Nephron progenitor cell (in vitro differentiated cells): ENCODE results near the gene FRMD4A.

ENCODE experiments used
- DNase-seq: peaks from one replicate; pipeline ENCODE4 v3.0.0; 2021
- H3K27ac Mint-ChIP-seq: 2 replicates; pipeline ENCODE4 v1.8.0; 2021; ENCODE audit warnings: mild to moderate bottlenecking, moderate library complexity, mixed read lengths
- H3K27me3 Mint-ChIP-seq: 2 replicates; pipeline ENCODE4 v1.8.0; 2021; ENCODE audit warnings: mild to moderate bottlenecking, low read depth, mixed read lengths; ENCODE audit not compliant: poor library complexity
- H3K36me3 Mint-ChIP-seq: 2 replicates; pipeline ENCODE4 v1.8.0; 2021; ENCODE audit warnings: low read depth, mixed read lengths
- H3K4me1 Mint-ChIP-seq: 2 replicates; pipeline ENCODE4 v1.8.0; 2021; ENCODE audit warnings: mixed read lengths
- H3K4me3 Mint-ChIP-seq: 2 replicates; pipeline ENCODE4 v1.8.0; 2021; ENCODE audit warnings: mild to moderate bottlenecking, moderate library complexity, mixed read lengths
- H3K9me3 Mint-ChIP-seq: 2 replicates; pipeline ENCODE4 v1.8.0; 2021; ENCODE audit warnings: mild to moderate bottlenecking, moderate library complexity, mixed read lengths
- CTCF ChIP-seq: fragments of 200-600 bp; sonication (generic); IDR thresholded peaks from 2 replicates; pipeline ENCODE4 v1.5.0; 2021; ENCODE audit warnings: antibody characterized with exemption

FRMD4A gene

GRCh38 chr10:14311206-14311957 is 19.3 kb downstream of the FRMD4A start:
- Mint-ChIP-seq H3K36me3 (no peaks in the 10 kb centered on the region), H3K4me3 (no peak overlapping the region), H3K4me1 (no peaks in the 10 kb centered on the region), H3K9me3 (no peaks in the 10 kb centered on the region), H3K27me3 (peaks cover 17% of the 10 kb centered on the region), H3K27ac (no peak overlapping the region)
- no peak for DNase-seq
- TF ChIP-seq CTCF, result no peak

- Mint-ChIP-seq H3K9me3 (no peaks in the 10 kb centered on the region), H3K27ac (no peak overlapping the region), H3K36me3 (no peaks in the 10 kb centered on the region), H3K4me1 (no peaks in the 10 kb centered on the region), H3K4me3 (no peak overlapping the region), H3K27me3 (peaks cover 15% of the 10 kb centered on the region)
- DNase-seq, result no peak
- TF ChIP-seq CTCF, result no peak
Observed at GRCh38 chr10:14309593-14309992, 21.1 kb downstream of the FRMD4A start.

- no peak for TF ChIP-seq CTCF
- no peak overlapping the region for H3K4me3 Mint-ChIP-seq
- H3K27me3 Mint-ChIP-seq, result peaks cover 13% of the 10 kb centered on the region
- H3K9me3 Mint-ChIP-seq, result no peaks in the 10 kb centered on the region
- DNase-seq, result no peak
- no peaks in the 10 kb centered on the region for H3K36me3 Mint-ChIP-seq
- peaks cover 5% of the 10 kb centered on the region for H3K4me1 Mint-ChIP-seq
- H3K27ac Mint-ChIP-seq, result no peak overlapping the region
Observed at GRCh38 chr10:14306190-14306589, 24.5 kb downstream of the FRMD4A start.

- Mint-ChIP-seq H3K27me3 (peaks cover 6% of the 10 kb centered on the region), H3K9me3 (no peaks in the 10 kb centered on the region), H3K27ac (no peak overlapping the region), H3K4me1 (peaks cover 5% of the 10 kb centered on the region), H3K4me3 (no peak overlapping the region), H3K36me3 (no peaks in the 10 kb centered on the region)
- DNase-seq, result no peak
- no peak for TF ChIP-seq CTCF
Observed at GRCh38 chr10:14304046-14304445, 26.7 kb downstream of the FRMD4A start.

GRCh38 chr10:14302035-14302434 is 28.7 kb downstream of the FRMD4A start:
- H3K27ac Mint-ChIP-seq, result no peak overlapping the region
- H3K9me3 Mint-ChIP-seq, result no peaks in the 10 kb centered on the region
- TF ChIP-seq CTCF, result peak; percentile 29
- no peak for DNase-seq
- H3K4me3 Mint-ChIP-seq, result no peak overlapping the region
- H3K27me3 Mint-ChIP-seq, result peaks cover 4% of the 10 kb centered on the region
- H3K36me3 Mint-ChIP-seq, result no peaks in the 10 kb centered on the region
- H3K4me1 Mint-ChIP-seq, result peaks cover 18% of the 10 kb centered on the region

GRCh38 chr10:14299556-14299955 is 31.2 kb downstream of the FRMD4A start:
- Mint-ChIP-seq H3K9me3 (no peaks in the 10 kb centered on the region), H3K36me3 (no peaks in the 10 kb centered on the region), H3K4me3 (no peak overlapping the region), H3K27me3 (peaks cover 7% of the 10 kb centered on the region), H3K27ac (no peak overlapping the region), H3K4me1 (peaks cover 43% of the 10 kb centered on the region)
- DNase-seq, result no peak
- TF ChIP-seq CTCF, result no peak
